ENCODE data around the gene SCFD1. TPM values are rescaled to one million over a fixed set of nuclear protein-coding genes. Genes with fewer than 3 reads are reported as not detected.
"Not testable (repeated sequence)": the region's sequence is repeated elsewhere in the genome, so short reads cannot be mapped to it uniquely, and the experiment has no call there.

SCFD1 gene
- total RNA-seq, 1 donor from 2014 or later = 135 TPM

DNA sequence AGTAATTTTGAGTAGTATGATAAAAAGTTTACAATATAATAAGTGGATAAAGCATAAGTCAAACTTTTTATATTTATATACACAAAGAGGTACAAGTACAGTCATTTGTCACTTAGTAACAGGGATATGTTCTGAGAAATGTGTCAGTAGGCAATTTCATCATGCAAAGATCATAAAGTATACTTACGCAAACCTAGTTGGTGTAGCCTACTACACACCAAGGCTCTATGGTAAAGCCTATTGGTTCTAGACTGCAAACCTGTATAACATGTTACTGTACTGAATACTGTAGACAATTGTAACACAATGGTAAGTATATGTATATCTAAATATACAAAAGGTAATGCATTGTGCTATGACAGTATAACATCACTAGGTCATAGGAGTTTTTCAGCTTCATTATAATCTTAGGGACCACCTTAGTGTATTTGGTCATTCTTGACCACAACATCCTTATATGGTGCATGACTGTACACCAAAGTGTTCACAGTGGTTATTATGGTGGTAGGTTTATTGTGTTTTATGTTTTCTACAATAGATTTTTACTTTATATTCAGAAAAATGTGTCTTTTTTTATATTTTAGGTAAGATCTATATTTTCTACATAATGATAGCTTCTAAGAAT lies 14.9 kb upstream of the SCFD1 start:
- DNase-seq (ENCODE audit: low spot score in 2 of 2) = no peak

DNA sequence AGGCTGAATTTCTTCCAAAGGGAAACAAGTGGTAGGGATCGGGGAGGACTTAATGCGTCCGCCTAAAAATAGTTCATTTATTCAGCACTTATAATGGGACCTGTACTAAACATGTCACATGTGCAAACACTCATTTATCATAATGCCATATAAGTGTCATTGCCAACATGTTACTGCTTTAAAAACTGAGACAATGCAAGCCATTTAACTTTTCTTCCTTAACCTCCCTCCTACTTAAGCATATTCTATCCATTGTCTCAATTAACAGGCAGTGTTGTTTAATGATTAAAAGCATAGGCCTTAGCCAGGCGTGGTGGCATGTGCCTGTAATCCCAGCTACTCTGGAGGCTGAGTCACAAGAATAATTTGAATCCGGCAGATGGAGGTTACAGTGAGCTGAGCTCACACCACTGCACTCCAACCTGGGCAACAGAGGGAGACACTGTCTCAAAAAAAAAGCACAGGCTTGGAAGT lies 13.5 kb upstream of the SCFD1 start:
- no peak for FAIRE-seq
- DNase-seq (ENCODE audit: low spot score in 2 of 2) = no peak

More for the DNA sequence above, 14.9 kb upstream of the SCFD1 start:
- peak; percentile 55 for FAIRE-seq

DNA sequence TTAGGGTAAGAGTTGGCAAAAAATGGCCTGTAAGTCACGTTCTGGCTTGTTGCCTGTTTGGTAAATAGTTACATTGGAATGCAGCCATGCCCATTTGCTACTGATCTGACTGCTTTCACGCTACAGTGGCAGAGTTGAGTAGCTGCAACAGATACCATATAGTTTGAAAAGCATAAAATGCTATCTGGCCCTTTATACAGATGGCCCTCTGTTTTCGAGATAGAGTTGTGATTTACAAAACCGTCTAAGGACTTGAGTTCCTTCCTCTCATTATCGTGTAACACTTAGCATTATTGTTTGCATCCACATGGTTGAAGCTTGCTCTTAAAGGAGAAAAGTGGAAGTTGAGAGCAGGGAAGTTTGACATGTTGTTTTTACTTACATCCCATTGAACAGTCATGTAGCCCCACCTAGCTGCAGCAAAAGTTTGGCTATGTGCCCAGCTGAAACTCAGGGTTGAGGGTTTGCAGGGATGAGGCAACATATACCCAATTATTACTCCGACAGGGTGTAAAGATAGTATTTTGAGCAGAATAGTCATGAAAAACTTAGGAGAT lies 11.3 kb upstream of the SCFD1 start:
- DNase-seq (ENCODE audit: low spot score in 2 of 2) = peak in 1 of 2 donors; percentile 16
- FAIRE-seq = no peak

DNA sequence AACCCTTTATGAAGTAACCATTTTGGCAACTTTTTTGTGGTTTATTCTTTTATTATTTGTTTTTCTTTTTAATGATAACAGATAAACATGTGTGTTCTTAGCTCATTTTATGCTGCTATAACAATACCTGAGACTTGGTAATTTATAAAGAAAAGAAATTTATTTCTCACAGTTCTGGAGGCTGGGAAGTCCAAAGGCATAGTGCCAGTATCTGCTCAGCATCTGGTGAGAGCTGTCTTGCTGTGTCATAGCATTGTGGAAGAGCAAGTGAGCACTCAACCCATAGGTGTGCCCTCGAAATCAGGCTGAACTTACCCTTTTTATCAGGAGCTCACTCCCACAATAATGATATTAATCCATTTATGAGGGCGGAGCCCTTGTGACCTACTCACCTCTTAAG lies 8.0 kb upstream of the SCFD1 start:
- DNase-seq (ENCODE audit: low spot score in 2 of 2) (no peak), FAIRE-seq (no peak)

DNA sequence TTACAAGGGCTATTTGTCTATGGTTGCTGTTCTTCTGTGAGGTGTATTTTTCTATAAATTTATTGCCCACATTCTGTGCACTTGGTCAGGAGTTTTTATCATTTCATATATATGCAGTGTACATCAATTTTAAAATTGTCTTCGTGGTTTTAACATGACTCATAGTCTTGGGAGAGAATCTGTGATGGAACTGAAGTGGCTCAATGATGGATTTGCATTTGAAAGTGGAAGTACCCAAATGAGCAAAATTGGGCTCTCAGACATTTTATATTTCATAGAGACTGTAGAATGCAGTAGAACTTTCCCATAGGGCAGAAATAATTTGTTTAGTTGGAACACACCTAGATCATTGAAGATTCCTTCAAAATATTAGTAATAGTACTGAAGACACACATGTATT lies 1.9 kb upstream of the SCFD1 start:
- no peak for DNase-seq (ENCODE audit: low spot score in 2 of 2)
- FAIRE-seq = no peak

DNA sequence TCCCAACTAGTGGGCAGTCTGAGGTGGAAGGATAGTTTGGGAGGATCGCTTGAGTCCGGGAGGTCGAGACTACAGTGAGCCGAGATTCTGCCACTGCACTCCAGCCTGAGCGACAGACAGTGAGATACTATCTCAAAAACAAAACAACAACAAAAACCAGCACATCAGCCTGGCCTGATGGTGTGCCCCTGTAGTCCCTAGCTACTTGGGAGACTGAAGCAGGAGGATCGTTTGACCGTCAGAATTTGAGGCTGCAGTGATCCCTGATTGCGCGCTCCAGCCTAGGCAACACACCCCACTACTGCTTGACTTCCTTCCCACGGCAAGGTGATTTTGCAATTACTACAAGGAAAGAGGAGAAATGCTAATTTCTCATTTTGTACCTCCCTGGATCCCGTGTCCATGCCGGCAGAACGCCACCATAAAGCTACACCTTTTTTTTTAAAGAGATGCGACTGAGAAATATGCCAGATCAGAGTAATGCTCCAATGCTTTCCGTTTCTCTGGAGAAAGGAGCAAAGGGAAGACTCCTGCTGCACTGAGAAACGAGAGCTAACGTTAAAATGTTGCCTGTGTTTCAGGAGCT lies 672 bp upstream of the SCFD1 start:
- FAIRE-seq (no peak), DNase-seq (ENCODE audit: low spot score in 2 of 2) (peak in 1 of 2 donors; percentile 5)

DNA sequence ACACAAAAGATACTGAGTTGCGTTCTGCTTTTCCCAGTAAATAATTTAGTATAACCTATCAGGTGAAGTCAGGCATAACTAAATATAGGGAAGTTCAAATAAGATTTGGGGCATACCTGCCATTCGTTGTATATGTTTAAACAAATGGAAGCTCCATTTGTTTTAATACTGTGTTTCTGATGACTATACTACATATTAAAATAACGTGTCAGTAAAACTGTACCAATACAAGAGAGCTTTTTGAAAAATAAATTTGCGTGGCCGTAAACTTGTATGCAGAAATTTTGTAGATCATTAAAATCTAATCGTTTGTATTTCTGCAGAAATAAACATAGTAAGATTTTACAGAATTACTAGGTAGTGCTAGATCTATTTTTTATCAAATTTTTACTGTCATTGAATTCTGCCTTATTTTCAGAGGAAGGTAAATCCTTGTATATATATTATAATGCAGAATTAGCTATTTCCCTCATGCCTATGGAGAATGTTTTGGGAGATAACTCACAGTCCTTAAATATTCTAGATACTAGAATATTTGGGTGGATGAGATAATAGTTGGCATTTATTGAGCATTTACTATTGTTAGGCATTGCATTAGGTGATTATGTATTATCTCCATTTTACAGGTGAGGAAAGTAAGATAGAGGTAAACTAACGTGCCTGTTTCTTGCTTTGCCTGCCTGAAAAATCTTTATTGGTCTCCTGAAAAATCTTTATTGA lies 1.5 kb downstream of the SCFD1 start:
- no peak for FAIRE-seq

DNA sequence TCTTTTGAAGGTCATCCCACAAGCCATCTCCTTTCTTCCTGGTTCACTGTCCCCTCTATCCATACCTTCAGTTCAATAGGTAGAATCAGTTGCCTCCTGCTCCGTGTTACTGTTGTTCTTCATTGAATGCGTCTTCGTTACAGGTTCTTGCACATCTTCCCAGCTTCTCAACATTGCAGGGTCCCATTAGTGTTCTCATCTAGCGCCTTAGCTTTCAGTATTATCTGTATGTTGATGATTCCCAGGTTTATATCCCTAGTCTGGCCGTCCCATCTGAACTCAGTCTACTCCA lies 2.0 kb downstream of the SCFD1 start:
- no peak for FAIRE-seq
- DNase-seq (ENCODE audit: low spot score in 2 of 2) = no peak

More for the DNA sequence above, 1.5 kb downstream of the SCFD1 start:
- no peak for DNase-seq (ENCODE audit: low spot score in 2 of 2)

DNA sequence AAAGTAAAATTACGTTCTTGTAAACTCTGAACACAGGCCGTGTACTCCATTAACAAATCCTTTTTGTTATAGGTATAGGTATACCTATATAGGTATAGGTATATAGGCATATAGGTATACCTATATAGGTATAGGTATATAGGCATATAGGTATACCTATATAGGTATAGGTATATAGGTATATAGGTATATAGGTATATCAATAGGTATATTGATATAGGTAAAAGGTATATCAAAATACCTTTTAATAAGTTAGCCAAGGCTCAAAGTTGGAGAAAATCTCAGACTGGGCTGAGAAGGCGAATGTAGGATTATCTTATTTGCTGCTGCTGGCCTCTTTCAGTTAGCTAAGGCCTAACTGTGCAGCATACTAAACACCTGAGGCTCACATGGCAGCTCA lies 3.4 kb downstream of the SCFD1 start:
- FAIRE-seq (no peak), DNase-seq (ENCODE audit: low spot score in 2 of 2) (no peak)

DNA sequence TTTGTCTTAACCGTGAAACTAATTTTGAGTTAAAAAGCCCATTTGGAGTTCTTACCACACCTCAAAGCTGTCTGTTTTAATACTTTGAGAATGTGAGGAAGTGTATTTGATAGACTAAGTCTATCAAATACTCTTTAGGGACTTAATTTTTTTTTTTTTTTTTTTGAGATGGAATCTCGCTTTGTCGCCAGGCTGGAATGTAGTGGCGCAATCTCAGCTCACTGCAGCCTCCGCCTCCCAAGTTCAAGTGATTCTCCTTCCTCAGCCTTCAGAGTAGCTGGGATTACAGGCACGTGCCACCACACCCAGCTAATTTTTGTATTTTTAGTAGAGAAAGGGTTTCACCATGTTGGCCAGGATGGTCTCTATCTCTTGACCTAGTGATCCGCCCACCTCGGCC lies 7.3 kb downstream of the SCFD1 start:
- DNase-seq (ENCODE audit: low spot score in 2 of 2); FAIRE-seq: not testable (repeated sequence)

DNA sequence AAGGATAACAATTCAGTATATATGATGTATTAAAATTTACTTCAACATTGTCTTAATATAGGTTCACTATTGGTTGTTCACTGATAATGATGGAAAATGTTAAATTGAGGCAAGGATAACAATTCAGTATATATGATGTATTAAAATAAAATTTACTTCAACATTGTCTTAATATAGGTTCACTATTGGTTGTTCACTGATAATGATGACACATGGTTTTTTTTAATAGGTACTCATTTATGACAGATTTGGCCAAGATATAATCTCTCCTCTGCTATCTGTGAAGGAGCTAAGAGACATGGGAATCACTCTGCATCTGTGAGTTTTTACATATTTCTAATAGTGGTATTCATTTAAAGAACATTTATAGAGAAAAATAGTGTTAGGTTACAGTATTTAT lies 8.1 kb downstream of the SCFD1 start:
- FAIRE-seq = no peak
- DNase-seq (ENCODE audit: low spot score in 2 of 2) = no peak

DNA sequence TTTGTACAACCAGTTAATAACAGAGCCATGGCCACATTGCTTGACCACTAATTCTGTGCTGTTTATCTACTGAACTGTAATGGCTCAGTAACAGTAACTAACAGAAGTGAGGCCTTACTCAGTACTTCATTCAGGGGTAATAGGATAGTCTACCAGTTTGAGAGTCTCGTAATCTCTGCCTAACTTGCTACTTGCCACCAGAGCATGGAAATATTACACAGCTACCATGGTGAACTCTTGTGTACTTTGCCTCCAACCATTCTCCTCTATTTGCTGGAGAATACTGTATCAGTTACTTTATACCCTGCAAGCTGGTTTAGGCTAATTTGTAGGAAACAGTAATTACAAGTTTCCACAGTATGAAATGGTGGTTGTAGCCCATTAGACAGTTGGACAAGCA lies 10.6 kb downstream of the SCFD1 start:
- FAIRE-seq = no peak

DNA sequence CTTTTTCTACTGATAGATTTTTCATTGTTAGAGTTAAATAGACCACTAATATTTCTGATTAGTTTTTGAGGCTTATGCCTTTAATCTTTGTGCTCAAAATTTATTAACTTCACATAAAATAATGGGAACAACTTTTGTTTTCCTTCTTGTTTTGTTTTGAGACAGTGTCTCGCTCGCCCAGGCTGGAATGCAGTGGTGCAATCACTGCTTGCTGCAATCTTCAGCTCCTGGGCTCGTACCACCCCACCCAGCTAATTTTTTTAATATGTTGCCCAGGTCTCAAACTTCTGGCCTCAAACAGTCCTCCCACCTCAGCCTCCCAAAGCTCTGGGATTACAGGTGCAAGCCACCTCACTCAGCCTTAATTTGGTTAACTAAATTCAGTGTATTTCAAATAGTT lies 16.8 kb downstream of the SCFD1 start:
- FAIRE-seq (no peak), DNase-seq (ENCODE audit: low spot score in 2 of 2) (no peak)

More for the DNA sequence above, 10.6 kb downstream of the SCFD1 start:
- DNase-seq (ENCODE audit: low spot score in 2 of 2) = no peak

DNA sequence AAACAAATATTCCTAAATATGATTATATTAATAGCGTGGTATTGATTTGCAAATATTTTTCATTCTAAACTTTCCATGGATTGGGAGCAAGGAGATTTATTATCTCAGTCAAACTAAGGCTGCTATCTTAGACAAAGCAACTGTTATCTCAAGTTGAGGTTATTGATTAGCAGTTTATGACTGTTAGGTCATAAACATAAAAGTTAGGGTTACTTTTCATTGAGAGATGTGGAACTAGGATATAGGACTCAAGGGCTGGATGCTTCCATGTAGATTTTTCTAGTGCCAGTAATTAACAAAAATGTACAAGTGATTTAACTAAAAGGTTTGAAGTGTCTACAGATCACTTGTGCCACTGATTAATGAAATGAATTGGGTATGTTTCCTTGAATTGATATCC lies 19.1 kb downstream of the SCFD1 start:
- FAIRE-seq = no peak

DNA sequence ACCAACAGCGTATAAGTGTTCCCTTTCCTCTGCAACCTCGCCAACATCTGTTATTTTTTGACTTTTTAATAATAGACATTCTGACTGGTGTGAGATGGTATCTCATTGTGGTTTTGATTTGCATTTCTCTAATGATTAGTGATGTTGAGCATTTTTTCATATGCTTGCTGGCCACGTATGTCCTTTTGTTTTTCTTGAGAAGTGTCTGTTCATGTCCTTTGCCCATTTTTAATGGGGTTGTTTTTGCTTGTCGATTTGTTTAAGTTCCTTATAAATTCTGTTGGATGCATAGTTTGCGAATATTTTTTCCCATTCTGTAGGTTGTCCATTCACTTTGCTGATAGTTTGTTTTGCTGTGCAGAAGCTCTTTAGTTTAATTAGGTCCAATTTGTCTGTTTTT lies 22.3 kb downstream of the SCFD1 start:
- DNase-seq (ENCODE audit: low spot score in 2 of 2); FAIRE-seq: not testable (repeated sequence)

More for the DNA sequence above, 19.1 kb downstream of the SCFD1 start:
- DNase-seq (ENCODE audit: low spot score in 2 of 2) = no peak

DNA sequence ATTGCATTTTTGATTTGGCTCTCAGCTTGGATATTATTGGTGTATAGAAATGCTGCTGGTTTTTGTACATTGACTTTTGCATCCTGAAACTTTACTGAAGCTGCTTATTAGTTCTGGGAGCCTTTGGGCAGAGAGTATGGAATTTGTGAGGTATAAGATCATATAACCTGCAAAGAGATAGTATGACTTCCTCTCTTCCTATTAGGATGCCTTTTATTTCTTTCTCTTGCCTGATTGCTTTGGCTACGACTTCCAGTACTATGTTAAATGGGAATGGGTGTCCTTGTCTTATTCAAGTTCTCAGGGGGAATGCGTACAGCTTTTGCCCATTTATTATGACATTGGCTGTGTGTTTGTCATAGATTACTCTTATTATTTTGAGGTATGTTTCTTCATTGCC lies 23.5 kb downstream of the SCFD1 start:
- DNase-seq (ENCODE audit: low spot score in 2 of 2) (no peak), FAIRE-seq (no peak)

DNA sequence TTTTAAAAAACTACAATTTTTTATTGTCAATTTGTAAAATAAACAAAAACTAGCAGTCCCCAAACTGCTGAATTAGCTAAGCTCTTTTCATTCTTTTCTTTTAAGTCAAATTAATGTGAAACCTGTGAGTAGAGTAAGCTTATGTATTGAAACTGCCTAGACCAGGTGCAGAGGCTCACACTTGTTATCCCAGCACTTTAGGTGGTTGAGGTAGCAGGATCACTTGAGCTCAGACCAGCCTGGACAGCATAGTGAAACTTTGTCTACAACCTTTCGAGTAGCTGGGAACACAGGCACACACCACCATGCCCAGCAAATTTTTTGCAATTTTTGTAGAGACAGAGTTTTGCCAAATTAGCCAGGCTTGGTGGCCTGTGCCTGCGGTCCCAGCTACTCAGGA lies 26.4 kb downstream of the SCFD1 start:
- FAIRE-seq (no peak), DNase-seq (ENCODE audit: low spot score in 2 of 2) (no peak)

DNA sequence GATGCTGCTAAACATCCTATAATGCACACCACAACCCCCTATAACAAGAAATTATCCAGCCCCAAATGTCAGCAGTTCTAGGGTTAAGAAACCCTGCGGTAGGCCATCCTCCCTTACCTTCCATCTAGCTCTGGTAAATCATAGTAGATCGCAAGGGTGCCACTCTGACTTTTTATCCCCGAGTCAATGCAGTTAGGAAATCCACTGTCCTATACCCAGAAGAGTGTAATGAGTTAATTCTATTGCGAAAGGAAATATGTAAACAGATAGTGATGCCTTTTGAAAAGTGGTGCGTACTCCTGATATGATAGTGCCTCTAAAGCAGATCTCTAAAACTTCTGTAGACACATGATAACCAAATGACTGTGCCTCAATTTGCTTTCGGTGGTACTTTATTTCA lies 29.8 kb downstream of the SCFD1 start:
- no peak for FAIRE-seq

DNA sequence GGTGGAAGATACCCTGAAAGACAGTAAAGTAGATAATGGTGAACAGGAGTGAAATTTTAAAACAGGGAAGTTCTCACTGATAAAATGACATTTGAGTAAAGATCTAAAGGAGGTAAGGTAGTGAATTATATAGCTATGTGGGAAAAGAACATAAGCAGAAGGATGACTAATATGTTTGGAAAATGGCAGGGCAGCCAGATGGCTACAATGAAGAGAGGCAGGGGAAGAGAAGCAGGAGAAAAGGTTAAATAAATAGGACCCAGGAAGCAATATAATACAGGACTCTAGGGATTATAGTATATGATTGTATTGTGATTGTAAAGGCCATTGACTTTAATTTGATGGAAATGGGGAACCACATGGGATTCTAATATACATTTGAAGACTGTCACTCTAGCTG lies 33.0 kb downstream of the SCFD1 start:
- FAIRE-seq (no peak), DNase-seq (ENCODE audit: low spot score in 2 of 2) (no peak)

More for the DNA sequence above, 29.8 kb downstream of the SCFD1 start:
- DNase-seq (ENCODE audit: low spot score in 2 of 2) = no peak

DNA sequence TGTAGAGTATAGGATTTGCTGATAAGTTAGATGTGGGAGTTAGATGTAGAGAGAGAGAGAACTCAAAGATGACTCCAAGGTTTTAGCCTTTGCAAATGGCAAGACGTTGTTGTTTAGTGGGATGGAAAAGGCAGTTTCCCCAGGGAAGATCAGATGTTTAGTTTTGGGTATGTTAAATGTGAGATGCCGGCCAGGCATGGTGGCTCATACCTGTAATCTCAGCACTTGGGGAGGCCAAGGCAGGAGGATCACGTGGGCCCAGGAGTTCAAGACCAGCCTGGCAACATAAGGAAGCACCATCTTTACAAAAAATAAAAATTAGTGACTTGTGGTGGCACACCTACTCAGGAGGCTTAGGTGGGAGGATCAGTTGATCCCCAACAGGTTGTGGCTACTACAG lies 33.5 kb downstream of the SCFD1 start:
- no peak for FAIRE-seq

DNA sequence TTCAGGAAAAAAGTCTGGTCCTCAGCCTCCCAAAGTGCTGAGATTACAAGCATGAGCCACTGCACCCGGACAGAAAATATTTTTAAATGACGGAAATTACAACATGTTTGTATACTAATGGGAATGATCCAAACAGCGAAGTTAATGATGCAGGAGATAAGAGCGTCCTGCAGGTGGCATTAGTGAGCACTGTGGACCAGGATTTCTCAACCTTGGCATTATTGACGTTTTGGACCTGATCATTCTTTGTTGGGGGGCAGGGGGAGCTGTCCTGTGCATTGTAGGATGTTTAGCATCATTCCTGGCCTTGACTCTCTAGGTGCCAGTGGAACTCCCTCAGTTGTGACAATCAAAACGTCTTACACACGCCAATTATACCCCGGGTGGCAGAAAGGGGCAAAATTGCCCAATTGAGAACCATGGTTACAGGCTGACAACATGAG lies 34.1 kb downstream of the SCFD1 start:
- FAIRE-seq = no peak

More for the DNA sequence above, 33.5 kb downstream of the SCFD1 start:
- no peak for DNase-seq (ENCODE audit: low spot score in 2 of 2)

More for the DNA sequence above, 34.1 kb downstream of the SCFD1 start:
- peak in 1 of 2 donors; percentile 6 for DNase-seq (ENCODE audit: low spot score in 2 of 2)
